ENCODE measurements around the gene SP8. TPM values are rescaled to one million over a fixed set of nuclear protein-coding genes. Genes with fewer than 3 reads are reported as not detected.

The SP8 gene
- polyA plus RNA-seq, 2 of the 4 experiments (the other 2 are of a cell fraction), result not detected

- FAIRE-seq, result no peak
- peak; percentile 68 to 83 for ATAC-seq
- CTCF ChIA-PET, result interaction anchor here (0.6 to 4.1 kb wide), 20 partner anchors 8 to 1237 kb away, joined by 3 to 39 read pairs (median 5); no protein-coding TSS in a partner anchor
- POLR2A ChIA-PET, result no interaction called here
- peaks cover 6% of the 10 kb centered on the region; the same call in 1 of the 3 replicates for H3K4me1 ChIP-seq
- peak overlapping the region; percentile 100 for H3K4me2 ChIP-seq
- WGBS (ENCODE audit: missing lambda C conversion rate), result 18% methylated on average over 28 of the region's 30 CpGs
- TF ChIP-seq ZNF302 (CRISPR knock-in tag; IDR thresholded peaks at IDR 0.05) (no peak), BHLHE40 (IDR thresholded peaks at IDR 0.05; ENCODE audit: low read depth, low read length) (no peak), POLR2A (IDR thresholded peaks at IDR 0.05; ENCODE audit: low read length) (no peak), RFX5 (IDR thresholded peaks at IDR 0.05) (no peak), NFE2L2 (conservative IDR thresholded peaks at IDR 0.05; ENCODE audit: low read length) (no peak), HOXB13 (CRISPR knock-in tag; IDR thresholded peaks at IDR 0.05; ENCODE audit: low read depth) (no peak)
- TF ChIP-seq, protein P1, sequence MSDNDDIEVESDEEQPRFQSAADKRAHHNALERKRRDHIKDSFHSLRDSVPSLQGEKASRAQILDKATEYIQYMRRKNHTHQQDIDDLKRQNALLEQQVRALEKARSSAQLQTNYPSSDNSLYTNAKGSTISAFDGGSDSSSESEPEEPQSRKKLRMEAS (IDR thresholded peaks at IDR 0.05), result 0 out of 2 replicates have a peak, but pooled peaks have one; percentile 21
- TF ChIP-seq, protein P2, sequence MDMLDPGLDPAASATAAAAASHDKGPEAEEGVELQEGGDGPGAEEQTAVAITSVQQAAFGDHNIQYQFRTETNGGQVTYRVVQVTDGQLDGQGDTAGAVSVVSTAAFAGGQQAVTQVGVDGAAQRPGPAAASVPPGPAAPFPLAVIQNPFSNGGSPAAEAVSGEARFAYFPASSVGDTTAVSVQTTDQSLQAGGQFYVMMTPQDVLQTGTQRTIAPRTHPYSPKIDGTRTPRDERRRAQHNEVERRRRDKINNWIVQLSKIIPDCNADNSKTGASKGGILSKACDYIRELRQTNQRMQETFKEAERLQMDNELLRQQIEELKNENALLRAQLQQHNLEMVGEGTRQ (IDR thresholded peaks at IDR 0.05), result no peak
- H3K9me3 ChIP-seq, result no peaks in the 10 kb centered on the region
- H3K27ac ChIP-seq, result no peak overlapping the region
- H3K4me3 ChIP-seq, result peak overlapping the region; percentile 61
- no peak for DNase-seq (ENCODE audit: low read depth in 1 of 2, low spot score in 1 of 2)
Observed at GRCh38 chr7:20777377-20778062, 9.2 kb downstream of the SP8 start.

DNA sequence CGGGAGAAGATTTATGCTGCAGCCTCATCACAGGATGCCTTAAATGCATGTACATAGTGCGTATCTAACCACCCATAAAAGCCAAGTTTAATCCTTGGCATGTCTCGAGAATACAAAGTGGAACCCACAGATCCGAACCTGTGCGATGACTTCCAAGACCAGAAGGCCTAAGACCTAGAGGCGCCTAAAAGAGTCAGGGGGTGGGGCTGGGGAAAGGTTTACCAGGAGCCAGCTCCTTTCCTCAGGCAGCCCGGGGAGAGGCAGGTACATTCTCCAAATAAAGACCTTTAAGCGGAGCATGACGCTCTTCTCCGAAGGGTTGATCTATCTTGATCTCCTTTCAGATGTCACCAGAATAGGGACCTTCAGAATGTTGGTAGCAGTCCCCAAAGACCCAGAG, 9.7 kb downstream of the SP8 start:
- H3K4me2 ChIP-seq, result no peak overlapping the region
- ChIA-PET POLR2A (no interaction called here), CTCF (interaction anchor here (0.6 to 4.1 kb wide), 20 partner anchors 8 to 1237 kb away, joined by 3 to 39 read pairs (median 5); no protein-coding TSS in a partner anchor)
- TF ChIP-seq RARB (CRISPR knock-in tag; IDR thresholded peaks at IDR 0.05) (no peak), GATA3 (IDR thresholded peaks at IDR 0.05; ENCODE audit: borderline replicate concordance) (no peak), ESRRA (IDR thresholded peaks at IDR 0.05; ENCODE audit: borderline replicate concordance, low read length) (no peak), PHF8 (IDR thresholded peaks at IDR 0.05; ENCODE audit: borderline replicate concordance, low read depth) (no peak), KDM1A (IDR thresholded peaks at IDR 0.05; ENCODE audit: low read depth) (no peak)
- TF ChIP-seq, protein P3, sequence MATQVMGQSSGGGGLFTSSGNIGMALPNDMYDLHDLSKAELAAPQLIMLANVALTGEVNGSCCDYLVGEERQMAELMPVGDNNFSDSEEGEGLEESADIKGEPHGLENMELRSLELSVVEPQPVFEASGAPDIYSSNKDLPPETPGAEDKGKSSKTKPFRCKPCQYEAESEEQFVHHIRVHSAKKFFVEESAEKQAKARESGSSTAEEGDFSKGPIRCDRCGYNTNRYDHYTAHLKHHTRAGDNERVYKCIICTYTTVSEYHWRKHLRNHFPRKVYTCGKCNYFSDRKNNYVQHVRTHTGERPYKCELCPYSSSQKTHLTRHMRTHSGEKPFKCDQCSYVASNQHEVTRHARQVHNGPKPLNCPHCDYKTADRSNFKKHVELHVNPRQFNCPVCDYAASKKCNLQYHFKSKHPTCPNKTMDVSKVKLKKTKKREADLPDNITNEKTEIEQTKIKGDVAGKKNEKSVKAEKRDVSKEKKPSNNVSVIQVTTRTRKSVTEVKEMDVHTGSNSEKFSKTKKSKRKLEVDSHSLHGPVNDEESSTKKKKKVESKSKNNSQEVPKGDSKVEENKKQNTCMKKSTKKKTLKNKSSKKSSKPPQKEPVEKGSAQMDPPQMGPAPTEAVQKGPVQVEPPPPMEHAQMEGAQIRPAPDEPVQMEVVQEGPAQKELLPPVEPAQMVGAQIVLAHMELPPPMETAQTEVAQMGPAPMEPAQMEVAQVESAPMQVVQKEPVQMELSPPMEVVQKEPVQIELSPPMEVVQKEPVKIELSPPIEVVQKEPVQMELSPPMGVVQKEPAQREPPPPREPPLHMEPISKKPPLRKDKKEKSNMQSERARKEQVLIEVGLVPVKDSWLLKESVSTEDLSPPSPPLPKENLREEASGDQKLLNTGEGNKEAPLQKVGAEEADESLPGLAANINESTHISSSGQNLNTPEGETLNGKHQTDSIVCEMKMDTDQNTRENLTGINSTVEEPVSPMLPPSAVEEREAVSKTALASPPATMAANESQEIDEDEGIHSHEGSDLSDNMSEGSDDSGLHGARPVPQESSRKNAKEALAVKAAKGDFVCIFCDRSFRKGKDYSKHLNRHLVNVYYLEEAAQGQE (IDR thresholded peaks at IDR 0.05), result no peak
- WGBS (ENCODE audit: missing lambda C conversion rate), result 62% methylated on average over 9 of the region's 10 CpGs
- DNase-seq (ENCODE audit: low read depth in 1 of 2, low spot score in 1 of 2) (no peak), FAIRE-seq (no peak), ATAC-seq (no peak; a peak in 1 of 6 replicates)
- peaks cover 6% of the 10 kb centered on the region; the same call in 1 of the 3 replicates for H3K4me1 ChIP-seq
- no peak overlapping the region for H3K27ac ChIP-seq
- H3K9me3 ChIP-seq, result no peaks in the 10 kb centered on the region
- H3K4me3 ChIP-seq, result no peak overlapping the region

GRCh38 chr7:20776214-20776911, 10.3 kb downstream of the SP8 start:
- Histone ChIP-seq H3K9me3 (no peaks in the 10 kb centered on the region), H3K4me2 (no peak overlapping the region), H3K4me3 (no peak overlapping the region), H3K4me1 (peaks cover 6% of the 10 kb centered on the region; the same call in 1 of the 3 replicates), H3K27ac (no peak overlapping the region)
- DNase-seq (ENCODE audit: low read depth in 1 of 2, low spot score in 1 of 2) (no peak), ATAC-seq (no peak), FAIRE-seq (no peak)
- WGBS (ENCODE audit: missing lambda C conversion rate), result 46% methylated on average over 19 of the region's 29 CpGs
- ChIA-PET POLR2A (no interaction called here), CTCF (interaction anchor here (0.9 to 4.1 kb wide), 14 partner anchors 9 to 1225 kb away, joined by 3 to 39 read pairs (median 6); no protein-coding TSS in a partner anchor)
- TF ChIP-seq RAD21 (conservative IDR thresholded peaks at IDR 0.05 in 1 of 2, IDR thresholded peaks at IDR 0.05 in 1 of 2) (no peak), EHMT2 (IDR thresholded peaks at IDR 0.05; ENCODE audit: low read depth) (no peak), FOXS1 (CRISPR knock-in tag; IDR thresholded peaks at IDR 0.05) (no peak), JUNB (IDR thresholded peaks at IDR 0.05) (no peak), MAFK (IDR thresholded peaks at IDR 0.05; ENCODE audit: partially characterized antibody) (no peak), BHLHE40 (IDR thresholded peaks at IDR 0.05; ENCODE audit: low read depth, low read length) (no peak), ZNF302 (CRISPR knock-in tag; IDR thresholded peaks at IDR 0.05) (no peak), FOSL2 (IDR thresholded peaks at IDR 0.05) (no peak), FOSL2 (CRISPR knock-in tag; IDR thresholded peaks at IDR 0.05) (no peak), ZFP36 (IDR thresholded peaks at IDR 0.05; ENCODE audit: borderline replicate concordance, partially characterized antibody) (no peak), MYC (IDR thresholded peaks at IDR 0.05; ENCODE audit: borderline replicate concordance, low read length) (no peak), EP300 (IDR thresholded peaks at IDR 0.05) (no peak), HDAC2 (IDR thresholded peaks at IDR 0.05) (no peak)
- TF ChIP-seq, protein P4, sequence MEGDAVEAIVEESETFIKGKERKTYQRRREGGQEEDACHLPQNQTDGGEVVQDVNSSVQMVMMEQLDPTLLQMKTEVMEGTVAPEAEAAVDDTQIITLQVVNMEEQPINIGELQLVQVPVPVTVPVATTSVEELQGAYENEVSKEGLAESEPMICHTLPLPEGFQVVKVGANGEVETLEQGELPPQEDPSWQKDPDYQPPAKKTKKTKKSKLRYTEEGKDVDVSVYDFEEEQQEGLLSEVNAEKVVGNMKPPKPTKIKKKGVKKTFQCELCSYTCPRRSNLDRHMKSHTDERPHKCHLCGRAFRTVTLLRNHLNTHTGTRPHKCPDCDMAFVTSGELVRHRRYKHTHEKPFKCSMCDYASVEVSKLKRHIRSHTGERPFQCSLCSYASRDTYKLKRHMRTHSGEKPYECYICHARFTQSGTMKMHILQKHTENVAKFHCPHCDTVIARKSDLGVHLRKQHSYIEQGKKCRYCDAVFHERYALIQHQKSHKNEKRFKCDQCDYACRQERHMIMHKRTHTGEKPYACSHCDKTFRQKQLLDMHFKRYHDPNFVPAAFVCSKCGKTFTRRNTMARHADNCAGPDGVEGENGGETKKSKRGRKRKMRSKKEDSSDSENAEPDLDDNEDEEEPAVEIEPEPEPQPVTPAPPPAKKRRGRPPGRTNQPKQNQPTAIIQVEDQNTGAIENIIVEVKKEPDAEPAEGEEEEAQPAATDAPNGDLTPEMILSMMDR (IDR thresholded peaks at IDR 0.05), result no peak
- TF ChIP-seq, protein P2 (IDR thresholded peaks at IDR 0.05), result no peak
